SW480 (cell line): ENCODE data around the gene LMBRD2.
"Not testable (repeated sequence)": the region's sequence is repeated elsewhere in the genome, so short reads cannot be mapped to it uniquely, and the experiment has no call there.

Experiments used
- DNase-seq: peaks from one replicate; pipeline ENCODE4 v3.0.0-alpha.2; 2016; ENCODE audit warnings: low spot score

LMBRD2 gene

GRCh38 chr5:36151434-36152323, at the start of gene LMBRD2, which contains the start of gene SKP2:
TSS of gene LMBRD2 (minus strand) at chr5:36151887. CDS start at chr5:36143349, 8,538 bp downstream.
TSS of gene SKP2 (plus strand) at chr5:36152111. CDS start at chr5:36152263, 152 bp downstream.
- DNase-seq: peak; percentile 96

DNA sequence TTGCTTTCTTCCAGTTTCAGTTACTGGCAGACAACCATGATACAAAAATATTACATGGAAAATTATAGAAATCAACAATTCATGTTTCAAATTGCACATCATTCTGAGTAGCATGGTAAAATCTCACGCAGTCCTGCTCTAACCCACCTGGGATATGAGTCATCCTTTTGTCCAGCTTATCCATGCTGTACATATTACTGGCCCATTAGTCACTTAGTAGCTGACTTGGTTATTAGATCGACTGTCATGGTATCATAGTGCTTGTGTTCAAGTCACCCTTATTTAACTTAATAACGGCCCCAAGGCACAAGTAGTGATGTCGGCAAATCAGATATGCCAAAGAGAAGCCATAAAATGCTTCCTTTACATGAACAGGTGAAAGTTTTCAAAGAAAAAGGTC, 48.8 kb upstream of the LMBRD2 start:
- no peak for DNase-seq

DNA sequence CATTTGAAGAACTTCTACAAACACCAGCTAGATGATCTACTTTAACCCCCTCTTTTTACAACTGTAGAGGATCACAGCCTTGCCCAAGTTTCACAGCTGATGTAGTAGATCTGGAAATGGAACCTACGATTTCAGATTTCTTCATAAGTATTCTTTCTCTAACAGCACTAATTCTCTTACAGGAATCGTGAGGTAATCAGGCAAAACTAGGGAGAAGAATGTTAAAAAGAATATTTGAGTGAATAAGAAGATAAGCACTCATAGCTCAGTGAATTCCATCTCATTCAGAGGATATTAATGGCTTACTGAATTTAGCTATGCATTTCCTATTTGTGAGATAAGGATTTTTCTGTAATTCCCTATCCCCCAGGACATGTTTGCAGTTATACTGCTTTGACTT, 47.9 kb upstream of the LMBRD2 start:
- DNase-seq: no peak

DNA sequence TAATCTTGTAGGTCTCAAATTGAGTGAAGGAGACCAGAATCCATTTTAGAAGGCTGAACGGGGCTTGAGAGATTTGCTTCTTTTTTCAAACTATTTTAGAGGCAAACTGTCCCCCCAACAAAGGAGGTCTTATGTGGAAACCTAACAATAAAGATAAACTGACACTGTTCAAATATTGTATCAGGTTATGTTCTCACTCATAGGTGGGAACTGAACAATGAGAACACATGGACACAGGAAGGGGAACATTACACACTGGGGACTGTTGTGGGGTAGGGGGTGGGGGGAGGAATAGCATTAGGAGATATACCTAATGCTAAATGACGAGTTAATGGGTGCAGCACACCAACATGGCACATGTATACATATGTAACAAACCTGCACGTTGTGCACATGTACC, 47.1 kb upstream of the LMBRD2 start:
- not testable (repeated sequence) for DNase-seq

GRCh38 chr5:36198281-36198680, 46.6 kb upstream of the LMBRD2 start:
- no peak for DNase-seq

DNA sequence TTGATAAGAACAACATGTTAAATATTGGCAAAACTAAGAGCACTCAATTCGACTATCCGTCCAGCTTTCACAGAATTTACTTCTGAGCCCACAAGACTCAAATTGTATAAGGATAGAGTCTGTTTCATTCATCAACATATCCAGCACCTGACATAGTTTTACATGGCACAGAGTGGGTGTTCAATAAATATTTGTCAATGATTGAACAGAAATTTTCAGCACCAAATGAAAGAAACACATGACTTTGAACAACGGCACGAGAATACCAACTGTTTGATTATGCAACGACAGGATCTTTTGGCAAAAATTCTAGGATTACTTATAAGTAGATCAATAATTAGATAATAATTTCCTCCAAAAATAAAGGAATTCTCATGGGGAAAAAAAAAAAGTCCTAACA, 42.1 kb upstream of the LMBRD2 start:
- DNase-seq: no peak

GRCh38 chr5:36184408-36184807, 32.7 kb upstream of the LMBRD2 start:
- DNase-seq: not testable (repeated sequence)

DNA sequence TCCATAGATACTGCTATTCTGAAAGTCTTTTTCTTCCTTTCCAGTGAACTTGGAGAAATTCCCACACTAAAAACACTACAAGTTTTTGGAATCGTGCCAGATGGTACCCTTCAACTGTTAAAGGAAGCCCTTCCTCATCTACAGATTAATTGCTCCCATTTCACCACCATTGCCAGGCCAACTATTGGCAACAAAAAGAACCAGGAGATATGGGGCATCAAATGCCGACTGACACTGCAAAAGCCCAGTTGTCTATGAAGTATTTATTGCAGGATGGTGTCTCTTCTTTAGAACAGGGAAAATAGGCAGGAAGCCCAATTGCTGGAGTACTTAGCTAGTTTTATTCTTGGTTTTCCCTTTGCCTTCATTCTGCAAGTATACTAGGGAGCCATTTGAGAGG, 30.1 kb upstream of the LMBRD2 start:
- no peak for DNase-seq

GRCh38 chr5:36180556-36181350, 29.1 kb upstream of the LMBRD2 start:
- no peak for DNase-seq

DNA sequence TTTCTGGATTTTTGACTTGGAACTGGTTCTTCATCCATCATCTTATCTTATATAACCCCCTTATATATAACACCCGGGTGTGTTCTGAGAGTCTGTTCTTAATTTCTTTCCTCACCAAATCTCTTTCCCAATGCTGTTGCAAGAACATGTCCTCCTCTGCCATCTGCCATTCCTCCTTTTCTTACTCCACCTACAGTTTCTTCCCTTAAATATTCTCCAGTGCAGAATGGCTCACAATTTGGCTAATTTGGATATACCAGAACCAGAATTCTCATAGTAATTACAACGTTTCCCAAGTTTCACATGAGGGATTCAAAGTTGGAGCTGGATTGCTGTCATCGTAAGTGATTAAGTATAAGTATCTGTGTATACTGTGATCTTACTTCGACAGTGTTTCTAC, 28.3 kb upstream of the LMBRD2 start:
- no peak for DNase-seq

GRCh38 chr5:36178524-36178890, 26.8 kb upstream of the LMBRD2 start:
- DNase-seq: no peak

DNA sequence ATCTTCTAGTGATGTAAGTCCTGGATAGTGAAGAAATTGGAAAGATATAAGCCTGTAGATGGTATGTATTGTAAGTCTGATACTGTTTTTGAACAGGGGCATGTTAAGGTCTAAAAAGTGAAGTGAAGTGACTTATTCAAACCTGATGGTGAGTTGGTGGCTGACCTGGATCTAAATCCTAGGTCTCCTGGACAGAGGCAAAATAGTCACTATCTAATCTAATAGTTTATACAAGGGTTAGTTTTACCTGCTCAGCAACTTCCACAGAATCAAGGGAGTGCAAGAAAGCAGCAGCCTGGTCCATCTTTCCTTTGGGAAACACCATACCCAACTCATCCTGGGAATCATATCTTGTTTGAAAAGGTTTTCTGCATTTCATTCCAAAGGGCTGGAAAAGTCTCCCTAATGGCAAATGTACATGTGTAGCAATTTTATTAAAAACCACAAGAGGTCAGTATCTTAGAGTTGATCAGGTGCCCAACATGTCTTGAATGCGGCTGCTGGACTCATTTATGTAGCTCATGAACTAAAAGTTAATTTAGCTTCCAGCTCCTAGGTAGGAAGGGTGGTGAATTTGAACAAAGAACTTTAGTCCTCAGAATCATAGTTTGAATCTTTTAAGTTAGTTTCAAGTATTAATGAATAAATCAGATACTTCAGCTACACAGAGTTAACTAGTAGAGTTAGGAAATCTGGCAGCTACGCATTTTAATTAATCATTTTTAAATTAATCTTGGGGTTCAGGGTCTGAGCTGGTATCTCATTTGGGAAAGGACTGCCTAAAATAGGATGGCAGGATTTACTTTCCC, 26.2 kb upstream of the LMBRD2 start:
- peak; percentile 41 for DNase-seq

- DNase-seq: no peak
These were observed 25.5 kb upstream of the LMBRD2 start for GRCh38 chr5:36177154-36177553.

GRCh38 chr5:36175043-36175442, 23.4 kb upstream of the LMBRD2 start:
- DNase-seq: no peak

DNA sequence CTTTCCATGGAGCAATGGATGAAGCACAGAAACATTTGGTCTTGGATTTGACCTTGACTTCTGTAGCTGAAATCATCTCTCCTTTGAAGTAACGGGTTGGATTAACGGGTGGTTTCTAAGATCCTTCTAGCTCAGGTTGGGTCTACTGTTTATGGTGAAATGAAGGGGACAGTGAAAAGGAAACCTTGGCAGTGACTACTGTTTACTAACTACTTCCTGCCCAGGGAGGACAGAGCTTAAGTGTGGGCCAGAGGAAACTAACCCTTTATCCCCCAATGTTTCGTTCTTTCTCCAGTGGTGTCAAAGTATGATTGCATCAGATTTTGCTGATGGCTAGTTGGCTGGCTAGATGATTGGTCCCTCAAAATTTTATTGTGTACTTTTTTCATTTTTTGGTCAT, 22.4 kb upstream of the LMBRD2 start:
- no peak for DNase-seq

DNA sequence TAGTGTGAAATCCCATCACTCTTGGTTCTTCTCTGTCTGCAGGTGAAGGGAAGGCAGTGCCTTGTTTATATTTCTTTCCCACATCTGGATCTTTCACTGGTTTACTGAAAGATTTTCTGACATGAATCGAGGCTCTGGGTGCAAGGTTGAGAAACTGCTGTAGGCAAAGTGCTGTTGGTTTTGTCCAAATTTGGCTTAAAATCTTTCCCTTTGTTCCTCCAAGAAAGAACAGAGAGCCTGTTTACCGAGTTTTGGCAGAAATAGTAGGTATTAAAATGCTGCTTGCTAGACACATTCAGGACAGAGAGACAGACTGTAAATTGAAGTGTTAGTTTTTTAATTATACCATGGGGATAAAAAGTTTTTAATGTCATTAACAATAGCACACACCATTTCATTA, 21.7 kb upstream of the LMBRD2 start:
- DNase-seq: no peak

DNA sequence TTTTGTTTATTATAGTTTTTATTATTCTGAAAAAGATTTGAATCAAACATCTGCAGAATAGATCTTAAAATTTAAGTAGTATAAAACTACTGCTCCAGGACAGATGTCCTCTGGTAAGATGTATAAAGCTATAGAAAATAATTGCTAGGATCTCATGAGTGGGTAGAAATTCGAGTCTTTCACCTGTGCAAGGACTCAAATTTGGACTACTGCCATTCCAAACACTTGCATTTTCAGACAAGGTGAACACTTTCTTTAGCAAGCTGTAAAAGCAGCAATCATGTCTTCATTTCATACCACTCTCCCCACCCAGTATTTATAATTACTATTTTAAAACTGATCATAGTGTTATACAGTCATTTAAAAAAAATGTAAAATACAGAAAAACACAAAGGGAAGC, 20.9 kb upstream of the LMBRD2 start:
- DNase-seq: no peak

GRCh38 chr5:36170832-36171424, 19.2 kb upstream of the LMBRD2 start:
- DNase-seq: no peak

DNA sequence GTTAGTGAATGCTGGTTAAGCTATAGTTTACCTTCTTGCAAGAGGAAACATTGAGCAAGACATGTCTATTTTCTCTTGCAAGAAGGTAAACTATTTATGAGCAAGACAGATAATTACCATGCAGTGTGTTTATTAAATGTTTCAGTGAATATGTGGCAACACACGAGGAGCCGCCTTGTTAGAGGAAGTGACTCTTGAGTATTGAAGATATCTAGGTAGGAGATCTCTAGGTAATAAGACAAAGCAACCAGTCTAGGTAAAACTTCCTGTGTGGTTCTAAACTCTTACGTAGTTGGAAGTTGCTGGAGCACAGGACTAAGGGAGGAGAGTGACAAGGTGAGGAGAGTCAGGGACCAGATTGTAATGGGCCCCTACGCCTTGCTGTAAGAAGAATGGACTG, 17.1 kb upstream of the LMBRD2 start:
- DNase-seq: no peak

DNA sequence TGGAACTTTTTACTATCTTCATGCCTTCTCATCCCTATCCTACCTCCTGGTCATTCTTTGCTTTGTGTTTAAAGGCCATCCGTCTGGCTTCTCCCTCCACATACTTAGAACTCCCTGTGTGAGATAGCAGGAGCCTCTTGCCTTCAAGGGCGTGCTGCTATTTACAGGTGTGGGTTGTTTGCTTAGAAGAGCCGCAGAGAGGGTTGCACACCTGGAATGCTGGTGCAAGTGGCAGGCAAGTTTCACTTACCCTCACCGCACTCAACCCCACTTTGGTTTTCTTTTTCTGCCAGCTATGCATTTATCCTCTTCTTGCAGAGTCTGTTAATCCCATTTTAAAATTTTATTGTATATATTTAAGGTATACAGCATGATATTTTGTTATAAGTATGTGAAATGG, 12.8 kb upstream of the LMBRD2 start:
- DNase-seq: no peak

DNA sequence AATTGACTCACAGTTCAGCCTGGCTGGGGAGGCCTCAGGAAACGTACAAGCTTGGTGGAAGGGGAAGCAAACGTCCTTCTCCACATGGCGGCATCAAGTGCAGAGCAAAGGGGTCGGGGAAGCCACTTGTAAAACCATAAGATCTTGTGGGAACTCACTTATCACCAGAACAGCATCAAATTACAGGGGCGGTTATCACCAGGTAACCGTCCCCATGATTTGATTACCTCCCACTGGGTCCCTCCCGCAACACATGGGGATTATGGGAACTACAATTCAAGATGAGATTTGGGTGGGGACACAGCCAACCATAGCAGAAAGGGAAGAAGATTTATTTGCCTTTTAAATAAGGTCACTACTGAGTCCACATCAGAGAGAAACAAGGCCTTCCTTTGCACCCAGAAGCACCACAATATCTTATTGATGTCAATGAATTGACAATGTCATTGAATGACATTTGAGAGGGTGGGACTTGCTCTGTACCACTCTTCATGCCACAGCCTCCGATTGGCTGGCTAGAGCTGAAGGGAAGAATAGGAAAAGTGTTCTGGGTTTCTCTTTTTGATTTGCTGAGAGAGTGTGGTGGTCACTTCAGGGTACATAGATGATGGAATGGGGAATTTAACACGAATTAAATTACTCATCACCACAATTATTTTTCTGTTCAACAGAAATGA, 11.3 kb upstream of the LMBRD2 start:
- no peak for DNase-seq
